NB4 (cell line): ENCODE measurements around the gene MAP3K7.

Experiments
- DNase-seq: peaks from one replicate; pipeline ENCODE4 v3.0.0; 2010; ENCODE audit warnings: low read depth
- H3K4me3 ChIP-seq: one replicate; pipeline ENCODE4 v1.5.1; 2011; ENCODE audit warnings: mild to moderate bottlenecking, low read depth, low read length, moderate library complexity
- MYC ChIP-seq: IDR thresholded peaks from 2 replicates; pipeline ENCODE4 v1.6.1; 2011; ENCODE audit warnings: low read depth, low read length
- POLR2A ChIP-seq: IDR thresholded peaks from 2 replicates; pipeline ENCODE4 v1.6.1; 2011; ENCODE audit warnings: mild to moderate bottlenecking; ENCODE audit not compliant: insufficient read length; ENCODE audit errors: extremely low read depth
- TF ChIP-seq, protein P1 (sequence below): IDR thresholded peaks from 2 replicates; pipeline ENCODE4 v1.6.1; 2011; ENCODE audit warnings: low read depth, low read length
- TF ChIP-seq, protein P2 (sequence below): IDR thresholded peaks from one replicate; pipeline ENCODE4 v1.5.1; 2012; ENCODE audit warnings: low read depth, low read length

Gene MAP3K7

DNA sequence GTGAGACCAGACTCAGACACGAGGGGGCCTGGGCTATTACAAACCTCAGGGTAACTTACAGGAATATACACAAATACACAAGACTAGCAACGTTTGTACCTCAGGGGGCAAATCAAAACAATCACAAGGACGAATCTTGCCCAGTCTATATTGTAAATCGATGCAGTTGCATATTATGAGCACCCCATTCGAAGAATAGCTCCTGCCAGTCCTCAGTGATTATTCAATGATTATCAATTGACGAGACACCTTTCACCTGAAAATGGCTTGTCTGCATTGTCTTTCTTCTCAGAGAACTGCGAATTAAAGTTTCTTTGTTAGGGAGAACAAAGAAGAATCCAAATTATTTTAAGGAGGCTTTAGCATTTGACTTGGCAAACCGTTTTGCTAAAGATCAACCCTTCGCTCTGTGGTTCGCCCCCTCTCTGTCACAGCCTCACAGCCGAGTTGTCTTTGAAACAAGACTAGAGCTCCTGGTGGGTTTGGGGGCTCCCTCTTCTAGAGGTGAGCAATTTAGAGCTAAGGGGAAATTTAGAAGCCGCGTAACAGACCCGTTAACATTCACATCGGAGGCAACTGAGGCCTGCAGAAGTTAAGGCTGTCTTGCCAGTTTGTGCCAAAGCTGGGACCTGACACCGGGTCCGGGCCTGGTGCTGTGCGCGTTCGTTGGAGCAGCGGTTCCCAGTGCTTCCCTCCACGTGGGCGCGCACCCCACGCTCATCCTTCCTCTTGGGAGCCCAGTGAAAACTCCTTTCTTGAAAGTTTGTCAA lies 24.9 kb upstream of the MAP3K7 start:
- DNase-seq: no peak
- H3K4me3 ChIP-seq: no peak overlapping the region
- TF ChIP-seq, protein P1, sequence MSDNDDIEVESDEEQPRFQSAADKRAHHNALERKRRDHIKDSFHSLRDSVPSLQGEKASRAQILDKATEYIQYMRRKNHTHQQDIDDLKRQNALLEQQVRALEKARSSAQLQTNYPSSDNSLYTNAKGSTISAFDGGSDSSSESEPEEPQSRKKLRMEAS: no peak
- TF ChIP-seq MYC (no peak), POLR2A (no peak)
- TF ChIP-seq, protein P2, sequence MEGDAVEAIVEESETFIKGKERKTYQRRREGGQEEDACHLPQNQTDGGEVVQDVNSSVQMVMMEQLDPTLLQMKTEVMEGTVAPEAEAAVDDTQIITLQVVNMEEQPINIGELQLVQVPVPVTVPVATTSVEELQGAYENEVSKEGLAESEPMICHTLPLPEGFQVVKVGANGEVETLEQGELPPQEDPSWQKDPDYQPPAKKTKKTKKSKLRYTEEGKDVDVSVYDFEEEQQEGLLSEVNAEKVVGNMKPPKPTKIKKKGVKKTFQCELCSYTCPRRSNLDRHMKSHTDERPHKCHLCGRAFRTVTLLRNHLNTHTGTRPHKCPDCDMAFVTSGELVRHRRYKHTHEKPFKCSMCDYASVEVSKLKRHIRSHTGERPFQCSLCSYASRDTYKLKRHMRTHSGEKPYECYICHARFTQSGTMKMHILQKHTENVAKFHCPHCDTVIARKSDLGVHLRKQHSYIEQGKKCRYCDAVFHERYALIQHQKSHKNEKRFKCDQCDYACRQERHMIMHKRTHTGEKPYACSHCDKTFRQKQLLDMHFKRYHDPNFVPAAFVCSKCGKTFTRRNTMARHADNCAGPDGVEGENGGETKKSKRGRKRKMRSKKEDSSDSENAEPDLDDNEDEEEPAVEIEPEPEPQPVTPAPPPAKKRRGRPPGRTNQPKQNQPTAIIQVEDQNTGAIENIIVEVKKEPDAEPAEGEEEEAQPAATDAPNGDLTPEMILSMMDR: no peak

DNA sequence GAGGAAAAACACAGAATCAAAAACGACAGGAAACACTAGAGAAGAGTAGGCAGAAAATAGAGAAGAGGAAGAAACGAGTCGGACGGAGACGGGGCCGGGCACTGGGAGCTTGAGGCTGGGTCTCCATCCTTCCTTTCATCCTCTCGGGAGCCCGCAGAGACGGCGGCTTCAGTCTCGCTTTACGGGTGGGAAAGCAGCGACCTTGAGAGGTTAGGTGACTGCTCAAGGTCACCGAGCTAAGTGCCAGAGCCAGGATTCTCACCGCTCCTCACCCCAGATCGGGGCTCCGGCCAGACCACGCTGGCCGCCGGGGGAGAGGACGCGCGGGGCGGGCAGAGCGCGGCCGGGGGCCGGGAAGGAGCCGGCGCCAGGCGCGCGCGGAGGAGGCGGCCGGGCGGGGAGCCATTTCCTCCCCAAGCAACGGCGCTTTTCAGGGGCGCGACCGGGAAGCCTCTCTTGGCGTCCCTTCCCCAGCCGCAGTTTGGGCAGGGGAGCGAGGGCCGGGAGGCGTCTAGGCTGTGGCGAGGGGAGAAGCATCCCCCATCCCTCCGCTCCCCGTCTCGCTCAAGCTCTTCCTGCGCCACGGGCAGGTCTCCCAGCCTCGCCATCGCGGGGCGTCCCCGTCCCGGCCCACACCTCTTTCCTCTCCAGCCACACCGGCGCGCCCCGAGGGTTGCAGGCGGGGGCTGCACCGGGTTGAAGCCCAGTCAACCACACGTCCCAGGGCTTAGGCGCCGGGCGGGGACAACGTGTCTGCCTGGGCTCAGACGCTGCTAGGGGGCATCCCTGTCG lies 24.1 kb upstream of the MAP3K7 start:
- peak; percentile 35 for DNase-seq
- TF ChIP-seq MYC: no peak
- no peak for TF ChIP-seq POLR2A
- TF ChIP-seq, protein P1: no peak
- TF ChIP-seq, protein P2: no peak
- peak overlapping the region; percentile 10 for H3K4me3 ChIP-seq

DNA sequence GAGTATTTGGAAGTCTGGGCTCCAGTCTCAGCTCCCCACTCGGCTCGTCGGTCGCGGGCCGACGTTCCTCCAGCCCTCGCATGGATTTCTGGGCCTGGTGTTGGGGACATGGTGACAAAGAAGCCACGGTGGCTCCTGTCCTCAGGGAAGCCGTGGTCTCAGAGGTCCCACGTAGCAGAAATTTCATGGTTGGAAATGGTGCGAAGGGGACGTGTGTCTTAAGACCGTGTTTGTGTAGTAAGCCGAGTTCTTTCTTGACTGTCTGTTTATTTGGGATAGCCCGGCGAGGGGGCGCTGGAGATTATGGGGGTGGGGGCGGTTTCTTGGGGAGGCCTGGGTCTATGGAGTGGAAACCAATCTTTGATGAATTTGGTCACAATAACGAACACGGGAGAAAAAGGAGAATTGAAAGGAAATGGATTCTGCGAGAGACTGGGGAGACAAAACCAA lies 23.5 kb upstream of the MAP3K7 start:
- DNase-seq: no peak
- TF ChIP-seq, protein P2: no peak
- TF ChIP-seq MYC (no peak), POLR2A (no peak)
- TF ChIP-seq, protein P1: no peak
- no peak overlapping the region for H3K4me3 ChIP-seq

DNA sequence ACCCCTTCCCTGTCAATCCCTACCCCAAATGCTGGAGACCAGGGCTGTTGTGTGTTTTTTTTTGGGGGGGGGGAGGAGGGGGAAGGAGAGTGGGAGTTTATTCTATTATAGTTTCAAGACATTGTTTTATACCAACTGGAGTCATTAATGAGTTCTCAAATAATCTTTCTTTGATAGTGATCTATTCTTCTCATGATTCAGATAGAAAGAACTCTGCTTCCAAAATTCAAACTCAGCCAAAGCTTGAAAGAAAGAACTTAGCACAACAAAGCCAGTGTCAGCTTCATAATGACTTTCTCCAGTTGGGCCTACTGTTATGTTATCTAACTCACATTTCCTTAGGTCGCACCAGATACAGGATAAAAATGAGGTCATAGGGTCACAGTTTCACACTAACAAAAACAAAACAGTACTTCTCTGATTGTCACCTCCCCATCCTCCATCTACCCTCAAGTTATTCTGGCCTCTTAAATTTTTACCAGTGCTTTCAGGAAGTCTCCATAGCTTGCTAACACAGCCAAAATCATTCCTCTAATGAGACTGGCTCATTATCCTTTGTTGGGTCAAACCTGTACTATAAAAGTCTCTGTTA lies 19.0 kb upstream of the MAP3K7 start:
- no peak overlapping the region for H3K4me3 ChIP-seq
- DNase-seq: no peak
- no peak for TF ChIP-seq MYC
- TF ChIP-seq, protein P2: no peak
- TF ChIP-seq POLR2A: no peak
- TF ChIP-seq, protein P1: no peak

DNA sequence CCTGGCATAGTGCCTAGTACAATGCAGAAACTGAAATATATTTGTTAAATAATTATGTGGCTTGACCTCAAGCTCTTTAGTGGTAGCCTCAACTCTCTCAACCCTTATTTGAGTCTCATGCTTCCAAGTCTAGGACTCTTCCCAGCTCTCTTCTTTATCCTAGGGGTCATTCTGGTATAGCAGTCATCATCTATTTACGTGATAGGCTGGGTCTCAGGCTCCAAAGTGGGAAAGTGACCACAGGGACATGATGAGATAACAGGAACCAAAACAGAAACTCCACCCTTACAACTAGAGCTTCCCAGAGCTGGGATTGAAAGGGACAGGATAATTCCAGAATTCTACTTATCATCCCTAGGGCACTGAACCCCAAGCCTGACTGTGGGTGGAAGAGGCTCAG lies 17.7 kb upstream of the MAP3K7 start:
- TF ChIP-seq, protein P1: no peak
- TF ChIP-seq, protein P2: no peak
- no peak for TF ChIP-seq MYC
- no peak for TF ChIP-seq POLR2A
- DNase-seq: no peak
- no peak overlapping the region for H3K4me3 ChIP-seq
